Right renal pelvis (tissue), 4 donors: ENCODE results near the gene SLC44A1. TPM values are rescaled to one million over a fixed set of nuclear protein-coding genes. Genes with fewer than 3 reads are reported as not detected.

Experiments
- DNase-seq, 4 donors: peaks; one replicate each; pipeline ENCODE4 v3.0.0-alpha.2; 2013; ENCODE audit warnings: low read depth in 4 of 4, low spot score in 3 of 4, missing footprints in 1 of 4
- polyA plus RNA-seq, 4 donors: library from polyadenylated mRNA; unstranded; fragments of 120-200 nt; gene quantifications; one replicate each; pipeline ENCODE4 v1.2.1, GENCODE V29; 2013; ENCODE audit not compliant: insufficient read length in 4 of 4

SLC44A1 gene
- polyA plus RNA-seq, 4 donors: 47.3 to 55.4 (median 54.0) TPM

GRCh38 chr9:105376893-105377292 is 132.4 kb downstream of the SLC44A1 start:
- no peak for DNase-seq

- DNase-seq: no peak
Observed at GRCh38 chr9:105385381-105385985, 141.0 kb downstream of the SLC44A1 start.

GRCh38 chr9:105389796-105390195 is 145.3 kb downstream of the SLC44A1 start:
- DNase-seq: no peak

- DNase-seq: no peak
Observed at GRCh38 chr9:105390871-105391270, 146.4 kb downstream of the SLC44A1 start.

- no peak for DNase-seq
Observed at GRCh38 chr9:105391288-105391687, 146.8 kb downstream of the SLC44A1 start.

- no peak for DNase-seq
Observed at GRCh38 chr9:105392531-105392930, 148.1 kb downstream of the SLC44A1 start.

- DNase-seq: no peak
Observed at GRCh38 chr9:105393576-105394344, 149.3 kb downstream of the SLC44A1 start.

GRCh38 chr9:105396441-105396840 is 152.0 kb downstream of the SLC44A1 start:
- no peak for DNase-seq

- no peak for DNase-seq
Observed at GRCh38 chr9:105396901-105397300, 152.4 kb downstream of the SLC44A1 start.

GRCh38 chr9:105399117-105399516 is 154.7 kb downstream of the SLC44A1 start:
- no peak for DNase-seq

GRCh38 chr9:105401651-105402050 is 157.2 kb downstream of the SLC44A1 start:
- DNase-seq: no peak

- no peak for DNase-seq
Observed at GRCh38 chr9:105403552-105404248, 159.2 kb downstream of the SLC44A1 start.

- no peak for DNase-seq
Observed at GRCh38 chr9:105405514-105406131, 161.2 kb downstream of the SLC44A1 start.

- DNase-seq: no peak
Observed at GRCh38 chr9:105406369-105406768, 161.9 kb downstream of the SLC44A1 start.

- peak in 1 of 4 donors; percentile 6 for DNase-seq
Observed at GRCh38 chr9:105413525-105413924, 169.1 kb downstream of the SLC44A1 start.

GRCh38 chr9:105414947-105415661 is 170.7 kb downstream of the SLC44A1 start:
- DNase-seq: peak; percentile 62 to 74 (median 64)

- no peak for DNase-seq
Observed at GRCh38 chr9:105415662-105415980, 171.2 kb downstream of the SLC44A1 start.

GRCh38 chr9:105416840-105417239 is 172.4 kb downstream of the SLC44A1 start:
- DNase-seq: no peak

GRCh38 chr9:105418588-105419500 is 174.4 kb downstream of the SLC44A1 start:
- DNase-seq: no peak
